GM04504 (cell line): ENCODE measurements around the gene MCF2L2.

Experiments
- DNase-seq: peaks from one replicate; pipeline ENCODE4 v3.0.0-alpha.2; 2012; ENCODE audit warnings: low read depth

MCF2L2 gene

DNA sequence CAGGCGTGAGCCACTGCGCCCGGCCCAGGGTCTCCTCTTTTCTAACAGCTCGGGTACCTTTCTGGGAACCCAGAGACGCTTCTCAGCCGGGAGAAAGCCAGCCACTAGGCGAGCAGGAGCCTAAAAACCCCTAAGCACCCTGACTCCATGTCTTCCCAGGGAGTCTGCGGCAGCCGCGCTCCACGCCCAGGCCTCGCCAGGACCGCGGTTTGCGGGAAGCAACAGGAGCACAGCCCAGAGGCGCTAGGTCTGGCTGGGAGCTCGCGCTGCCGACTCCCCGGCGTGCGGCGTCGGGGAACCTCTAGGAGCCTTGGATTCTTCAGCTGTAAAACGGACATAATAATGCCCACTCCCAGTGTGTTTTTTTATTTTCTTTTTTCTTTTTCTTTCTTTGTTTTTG, 264.9 kb downstream of the MCF2L2 start:
- DNase-seq = no peak

GRCh38 chr3:183161552-183162336, 266.7 kb downstream of the MCF2L2 start:
- DNase-seq = no peak

DNA sequence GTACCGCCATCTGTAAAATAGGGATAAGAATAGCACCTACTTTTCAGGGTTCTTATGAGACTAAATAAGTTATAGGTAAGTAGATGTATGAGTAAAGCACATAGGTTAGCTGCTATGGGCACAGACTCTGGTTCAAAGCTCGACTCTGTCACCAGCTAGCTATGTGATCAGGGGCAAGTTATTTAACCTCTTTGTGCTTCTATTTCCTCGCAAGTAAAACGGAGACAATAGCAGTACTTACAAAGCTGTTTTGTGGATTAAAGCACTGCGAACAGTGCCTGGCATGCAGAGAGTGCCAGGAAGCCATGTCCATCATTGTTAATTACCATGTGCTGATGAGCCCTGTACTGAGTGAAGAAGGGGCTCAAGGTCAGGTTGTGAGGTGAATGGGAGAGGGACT, 267.8 kb downstream of the MCF2L2 start:
- DNase-seq = no peak

DNA sequence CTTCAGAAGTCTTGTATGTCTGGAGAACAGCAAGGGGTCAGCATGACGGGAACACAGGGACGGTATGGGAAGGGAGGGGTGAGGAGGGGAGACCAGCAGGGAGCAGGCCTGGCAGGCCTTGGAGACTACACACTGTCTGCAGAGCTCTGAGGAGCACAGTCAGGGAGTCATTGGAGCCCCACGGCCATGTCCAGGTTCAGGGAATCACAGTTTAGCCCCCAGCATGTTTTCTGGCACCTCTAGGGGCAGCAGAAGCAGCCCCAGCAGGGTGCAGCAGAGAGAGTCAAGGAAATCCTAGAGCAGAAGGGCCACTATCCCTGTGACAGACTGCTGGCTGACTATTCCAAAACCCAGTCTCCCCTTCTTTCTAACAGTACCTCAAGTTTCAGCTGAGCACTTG, 269.1 kb downstream of the MCF2L2 start:
- DNase-seq = no peak

- DNase-seq = no peak
Measured at GRCh38 chr3:183158551-183159006, 269.8 kb downstream of the MCF2L2 start.

DNA sequence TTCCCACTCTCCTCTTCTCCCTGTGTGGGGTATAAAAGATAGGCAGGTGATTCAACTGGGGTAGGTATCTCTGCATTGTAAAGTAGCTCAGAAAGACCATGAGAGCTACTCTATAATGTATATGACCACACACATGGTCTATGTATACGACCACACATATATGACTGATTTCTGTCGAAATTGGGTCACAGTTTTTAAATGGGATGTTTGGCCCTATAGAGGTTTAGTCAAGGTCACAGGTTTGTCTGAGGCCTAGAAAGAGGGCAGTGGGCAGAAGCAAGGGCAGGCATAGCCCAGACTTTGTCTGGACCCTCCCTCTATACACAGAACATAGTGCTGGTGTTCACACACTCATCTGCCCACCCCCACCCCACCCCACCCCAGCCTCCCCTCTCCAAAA, 270.3 kb downstream of the MCF2L2 start:
- DNase-seq = no peak

GRCh38 chr3:183156266-183156665, 272.2 kb downstream of the MCF2L2 start:
- DNase-seq = no peak

GRCh38 chr3:183155499-183155898, 272.9 kb downstream of the MCF2L2 start:
- DNase-seq = no peak

DNA sequence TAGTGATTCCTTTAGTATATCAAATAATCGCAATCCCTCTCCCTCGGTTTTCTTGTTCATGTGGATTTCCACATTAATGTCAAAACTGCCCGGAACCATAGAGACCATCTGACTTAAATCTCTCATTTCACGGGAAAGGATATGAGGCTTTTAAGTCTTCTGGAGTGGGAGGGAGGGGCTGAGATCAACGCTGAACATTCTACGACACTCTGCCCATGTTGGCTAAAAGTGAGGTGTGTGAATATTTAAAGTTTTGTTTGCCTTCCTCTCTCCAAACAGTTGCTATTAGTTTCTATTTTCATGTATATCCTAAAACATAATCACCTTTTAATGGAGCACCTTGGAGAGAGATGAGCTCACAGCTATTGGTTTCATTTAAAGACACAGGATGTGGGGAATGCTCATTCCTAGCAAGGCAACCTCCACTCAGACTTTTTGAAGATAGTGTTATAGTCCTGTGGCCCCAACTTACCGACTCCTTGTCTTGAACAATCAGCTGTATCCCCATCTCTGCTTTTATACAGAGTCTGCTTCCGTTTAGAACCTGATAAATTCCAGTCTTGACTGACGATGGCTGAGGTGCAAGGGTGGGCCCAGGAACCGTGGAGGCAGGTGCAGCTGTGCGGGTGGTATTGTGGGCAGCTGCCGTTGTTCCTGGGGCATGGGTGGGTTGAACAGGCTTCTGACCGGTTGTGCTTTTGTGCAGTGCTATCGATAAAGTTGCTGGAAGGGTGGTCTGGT, 275.0 kb downstream of the MCF2L2 start:
- no peak for DNase-seq

DNA sequence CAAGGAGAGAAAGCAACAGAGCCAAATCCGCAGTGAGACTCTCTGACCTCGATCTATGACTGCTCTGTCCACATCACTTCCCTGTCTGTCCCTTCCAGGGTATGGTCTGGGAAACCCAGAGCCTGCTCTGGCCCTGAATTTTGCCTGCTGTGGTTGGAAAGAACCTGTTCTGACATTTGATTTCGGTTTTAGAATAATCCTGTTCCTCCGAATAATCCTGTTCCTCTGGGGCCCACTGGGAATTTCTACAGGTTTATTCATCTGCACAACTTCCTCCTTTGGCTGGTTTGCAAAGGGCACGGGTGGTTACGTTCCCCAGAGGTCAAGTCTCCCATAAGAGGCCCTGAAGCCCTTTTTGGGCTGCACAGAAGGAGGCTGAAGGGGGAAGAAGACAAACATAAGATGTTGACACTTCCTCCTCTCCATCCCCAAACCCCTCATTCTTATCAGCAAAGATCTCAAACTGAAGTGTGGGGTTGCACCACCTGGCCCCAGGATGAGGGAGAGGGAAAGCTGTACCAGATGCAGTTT, 276.5 kb downstream of the MCF2L2 start:
- no peak for DNase-seq

- DNase-seq = no peak
Measured at GRCh38 chr3:183151086-183151485, 277.3 kb downstream of the MCF2L2 start.

DNA sequence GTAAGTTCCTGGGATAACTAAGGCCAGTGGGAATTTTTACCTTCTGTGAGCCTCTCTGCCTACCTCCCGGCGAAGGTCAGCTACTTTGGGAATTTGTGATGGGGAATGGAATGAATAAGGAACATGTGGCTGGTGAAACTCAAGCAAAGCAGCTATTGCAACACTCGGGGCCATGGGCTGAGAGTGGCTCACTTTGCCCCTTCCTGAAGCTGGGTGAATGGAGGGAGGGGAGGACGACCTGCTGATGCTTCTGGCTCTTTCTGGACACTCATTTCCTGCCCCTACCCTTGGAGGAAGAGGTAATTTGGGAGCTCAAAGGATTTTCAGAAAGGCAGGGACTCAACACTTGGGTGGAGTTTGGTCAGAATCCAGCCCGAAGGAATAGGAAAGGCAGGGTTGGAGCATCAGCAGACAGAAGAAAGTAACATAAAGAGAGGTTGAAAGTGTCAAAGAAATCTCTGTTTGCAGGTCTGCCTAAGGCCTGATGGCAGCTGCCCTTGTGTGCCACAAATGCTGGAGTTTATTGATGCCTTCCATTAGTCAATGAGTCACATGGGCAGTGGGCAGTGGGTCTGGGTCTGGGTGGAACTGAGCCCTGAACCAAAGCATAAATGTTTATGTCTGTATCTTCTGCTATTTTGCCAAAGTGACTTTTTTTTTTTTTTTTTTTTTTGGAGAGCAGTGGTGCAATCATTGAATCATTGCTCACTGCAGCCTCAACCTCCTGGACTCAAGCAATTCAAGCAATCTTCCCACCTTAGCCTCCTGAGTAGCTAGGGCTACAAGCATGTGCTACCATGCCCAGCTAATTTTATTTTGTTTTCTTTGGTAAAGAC, 278.3 kb downstream of the MCF2L2 start:
- DNase-seq = no peak

GRCh38 chr3:183148056-183148455, 280.4 kb downstream of the MCF2L2 start:
- DNase-seq = peak; percentile 52

- DNase-seq = no peak
Measured at GRCh38 chr3:183144363-183144762, 284.1 kb downstream of the MCF2L2 start.

DNA sequence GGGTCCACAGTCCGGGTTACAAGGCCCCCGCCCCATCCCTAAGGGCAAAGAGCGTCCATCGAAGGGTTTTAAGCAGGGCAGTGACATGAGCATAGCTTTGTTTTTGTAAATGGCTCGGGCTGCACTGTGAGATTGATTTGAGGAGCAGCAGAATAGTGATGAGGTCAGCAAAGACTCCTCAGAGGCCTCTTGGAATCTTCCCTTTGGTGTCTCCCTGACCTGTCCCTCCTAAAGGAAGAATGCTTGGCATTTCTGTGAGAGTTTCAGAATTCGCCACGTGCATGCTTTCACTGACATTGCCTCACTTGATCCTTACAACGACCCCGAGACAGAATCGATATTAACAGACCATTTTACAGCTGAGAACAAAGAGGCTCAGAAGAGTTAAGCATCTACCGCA, 286.2 kb downstream of the MCF2L2 start:
- no peak for DNase-seq

DNA sequence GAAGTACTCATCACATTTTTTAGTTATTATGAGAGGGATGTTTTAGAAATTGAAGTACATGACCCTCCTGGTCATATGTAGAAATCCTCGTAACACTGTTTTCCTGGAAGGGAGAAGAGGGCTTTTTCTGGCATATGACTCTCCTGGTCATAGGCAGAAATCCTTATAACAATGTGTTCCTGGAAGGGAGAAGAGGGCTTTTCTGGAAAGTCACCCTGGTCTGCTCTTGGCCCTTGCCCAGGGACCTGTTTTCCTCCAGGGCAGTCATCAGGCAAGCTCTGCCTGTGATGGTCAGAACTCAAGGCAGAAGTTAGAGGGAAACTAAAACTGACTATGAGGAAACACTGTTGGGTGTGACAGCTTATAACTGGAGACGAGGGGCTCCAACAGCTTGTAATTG, 293.6 kb downstream of the MCF2L2 start:
- no peak for DNase-seq

GRCh38 chr3:183132409-183132808, 296.0 kb downstream of the MCF2L2 start:
- DNase-seq = no peak

GRCh38 chr3:183131735-183132134, 296.7 kb downstream of the MCF2L2 start:
- no peak for DNase-seq

DNA sequence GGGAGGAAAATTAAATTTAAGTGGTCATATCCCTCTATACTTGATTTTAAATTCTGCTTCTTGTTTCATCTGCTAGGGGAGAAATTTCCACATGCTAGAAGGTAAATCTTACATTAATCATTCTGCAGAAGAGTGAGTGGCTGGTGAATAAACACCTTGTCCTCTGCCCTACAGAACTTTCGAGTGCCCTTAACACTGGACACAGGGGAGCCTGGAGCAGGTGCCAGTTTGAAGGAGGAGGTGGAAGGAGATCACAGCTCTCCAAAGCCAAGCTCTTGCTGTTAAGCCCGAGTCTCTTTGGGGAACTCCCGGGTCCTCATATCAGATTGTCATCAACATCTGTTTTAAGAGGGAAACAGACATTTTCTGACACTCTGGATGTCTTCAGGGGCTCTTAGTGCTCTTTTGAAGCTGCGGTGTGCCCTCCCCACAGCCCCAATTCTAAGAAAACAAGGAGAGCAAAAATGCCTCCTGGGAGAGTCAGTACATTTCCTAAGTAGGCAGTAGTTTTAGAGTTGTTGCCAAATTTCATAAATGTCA, 297.2 kb downstream of the MCF2L2 start:
- no peak for DNase-seq

- DNase-seq = no peak
Measured at GRCh38 chr3:183129243-183129642, 299.2 kb downstream of the MCF2L2 start.

DNA sequence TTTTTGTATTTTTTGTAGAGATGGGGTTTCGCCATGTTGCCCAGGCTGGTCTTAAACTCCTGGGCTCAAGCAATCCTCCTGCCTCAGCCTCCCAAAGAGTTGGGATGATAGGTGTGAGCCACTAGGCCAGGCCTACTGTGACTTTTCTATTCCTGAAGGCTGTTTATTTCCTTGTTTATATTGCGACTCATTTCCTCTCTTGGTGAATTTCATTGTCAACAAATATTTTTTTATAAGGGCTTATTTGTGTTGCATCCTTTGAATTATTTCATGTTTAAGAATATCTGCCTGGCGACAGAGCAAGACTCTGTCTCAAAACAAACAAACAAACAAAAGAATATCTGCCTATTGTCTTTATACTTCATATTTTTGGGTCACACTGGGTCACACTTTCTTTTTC, 299.7 kb downstream of the MCF2L2 start:
- no peak for DNase-seq
